ENCODE measurements around the gene MTA2. TPM values are rescaled to one million over a fixed set of nuclear protein-coding genes. Genes with fewer than 3 reads are reported as not detected.

Gene MTA2
- total RNA-seq, 1 donor from 2014 or later: 63.7 TPM

- H3K4me3 ChIP-seq (ENCODE audit: low read length in 3 of 3): no peak overlapping the region
- peak overlapping the region; percentile 83 for H3K27ac ChIP-seq (ENCODE audit: low read depth, low read length)
- H3K9me3 ChIP-seq (ENCODE audit: control insufficient read depth in 3 of 3, low read length in 3 of 3): no peaks in the 10 kb centered on the region
- H3K9ac ChIP-seq (ENCODE audit: low read depth in 1 of 3, low read length in 3 of 3): no peak overlapping the region
- no peaks in the 10 kb centered on the region for H3K27me3 ChIP-seq (ENCODE audit: control insufficient read depth in 3 of 3, insufficient read depth in 3 of 3, low read length in 3 of 3)
- H3K4me1 ChIP-seq (ENCODE audit: control insufficient read depth in 3 of 3, insufficient read depth in 3 of 3, low read length in 3 of 3): peaks cover 57 to 72% (median 65%) of the 10 kb centered on the region in 3 donors
- peaks cover 20 to 23% (median 22%) of the 10 kb centered on the region in 3 donors for H3K36me3 ChIP-seq (ENCODE audit: control insufficient read depth in 3 of 3, insufficient read depth in 3 of 3, low read length in 3 of 3)
Observed at GRCh38 chr11:62558669-62559068, 43.0 kb downstream of the MTA2 start.

DNA sequence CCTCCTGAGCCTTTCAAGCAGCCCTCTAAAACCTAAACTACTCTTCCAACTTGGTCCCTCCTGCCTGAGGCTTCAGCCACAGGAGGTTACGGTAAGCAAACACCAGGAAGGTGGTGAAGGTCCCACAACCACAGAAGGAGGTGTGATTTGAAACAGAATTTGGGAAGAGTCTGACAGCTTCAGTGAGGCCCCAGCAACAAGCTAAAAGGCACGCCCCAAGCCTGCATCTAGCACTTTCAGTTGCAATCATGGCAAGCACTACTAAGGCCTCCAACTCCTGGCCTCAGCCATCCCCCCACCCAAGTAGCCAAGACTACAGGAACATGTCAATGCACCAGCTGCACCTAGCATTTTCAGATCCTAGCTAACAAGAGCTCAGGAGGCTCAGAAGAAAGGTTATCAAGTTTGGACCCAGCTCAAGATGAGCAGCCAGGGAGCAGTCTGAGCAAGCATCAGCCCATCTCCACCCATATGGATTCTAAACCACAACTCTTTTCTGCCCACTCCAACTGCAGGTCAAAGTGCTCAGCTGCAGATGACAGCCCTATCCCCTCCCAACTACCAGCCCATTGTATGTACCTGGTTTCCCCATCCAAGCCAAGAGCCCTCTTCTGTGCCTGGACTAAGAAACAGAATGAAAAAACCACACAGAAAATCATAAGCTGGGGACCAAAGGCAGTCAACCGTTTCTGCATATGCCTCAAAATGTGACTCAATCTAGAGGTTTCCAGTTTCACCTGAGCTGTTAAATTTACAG lies 44.6 kb downstream of the MTA2 start:
- Histone ChIP-seq H3K4me1 (ENCODE audit: control insufficient read depth in 3 of 3, insufficient read depth in 3 of 3, low read length in 3 of 3) (peaks cover 73 to 86% (median 81%) of the 10 kb centered on the region in 3 donors), H3K9ac (ENCODE audit: low read depth in 1 of 3, low read length in 3 of 3) (peak overlapping the region; percentile 32 to 88 (median 48)), H3K27ac (ENCODE audit: low read depth, low read length) (peak overlapping the region; percentile 95), H3K4me3 (ENCODE audit: low read length in 3 of 3) (peak overlapping the region in 2 of 3 donors; percentile 30 to 58), H3K36me3 (ENCODE audit: control insufficient read depth in 3 of 3, insufficient read depth in 3 of 3, low read length in 3 of 3) (peaks cover 14 to 18% (median 17%) of the 10 kb centered on the region in 3 donors), H3K9me3 (ENCODE audit: control insufficient read depth in 3 of 3, low read length in 3 of 3) (no peaks in the 10 kb centered on the region), H3K27me3 (ENCODE audit: control insufficient read depth in 3 of 3, insufficient read depth in 3 of 3, low read length in 3 of 3) (no peaks in the 10 kb centered on the region)

- H3K4me1 ChIP-seq (ENCODE audit: control insufficient read depth in 3 of 3, insufficient read depth in 3 of 3, low read length in 3 of 3): peaks cover 80 to 91% (median 86%) of the 10 kb centered on the region in 3 donors
- H3K27ac ChIP-seq (ENCODE audit: low read depth, low read length): peak overlapping the region; percentile 95
- peak overlapping the region; percentile 61 to 88 (median 62) for H3K9ac ChIP-seq (ENCODE audit: low read depth in 1 of 3, low read length in 3 of 3)
- no peaks in the 10 kb centered on the region for H3K9me3 ChIP-seq (ENCODE audit: control insufficient read depth in 3 of 3, low read length in 3 of 3)
- H3K36me3 ChIP-seq (ENCODE audit: control insufficient read depth in 3 of 3, insufficient read depth in 3 of 3, low read length in 3 of 3): peaks cover 12 to 18% (median 17%) of the 10 kb centered on the region in 3 donors
- peak overlapping the region; percentile 30 to 58 (median 51) for H3K4me3 ChIP-seq (ENCODE audit: low read length in 3 of 3)
- no peaks in the 10 kb centered on the region for H3K27me3 ChIP-seq (ENCODE audit: control insufficient read depth in 3 of 3, insufficient read depth in 3 of 3, low read length in 3 of 3)
Observed at GRCh38 chr11:62556108-62556874, 45.4 kb downstream of the MTA2 start.

DNA sequence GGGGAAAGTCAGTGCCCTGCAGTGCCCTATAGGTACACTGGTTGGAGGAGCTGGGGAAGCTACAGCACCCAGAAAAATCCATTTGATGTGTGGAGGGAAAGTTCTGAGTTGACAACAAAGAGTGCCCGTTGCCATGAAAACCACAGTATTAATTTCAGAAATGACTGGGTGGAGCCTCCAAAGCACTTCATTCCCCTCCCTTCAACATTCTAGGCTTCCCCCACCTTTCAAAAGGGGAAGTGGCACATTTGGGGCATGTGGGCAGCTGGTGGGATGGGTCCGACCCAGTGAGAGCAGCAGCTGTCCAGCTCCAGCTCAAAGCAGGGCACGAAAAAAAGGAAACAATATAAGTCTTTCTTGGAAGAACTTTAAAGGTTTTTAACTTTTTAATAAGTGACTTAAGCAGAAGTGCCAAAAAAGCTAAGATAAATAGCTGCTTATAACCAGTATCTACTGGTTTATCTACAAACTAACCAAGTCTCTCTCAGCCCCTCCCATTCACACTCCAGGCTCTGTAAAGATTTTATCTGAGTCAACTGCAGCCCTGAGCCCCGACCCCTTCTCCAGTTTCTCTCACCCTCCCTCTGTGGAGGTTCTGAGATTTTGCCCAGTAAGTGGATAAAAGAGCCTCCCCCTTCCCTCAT lies 46.1 kb downstream of the MTA2 start:
- Histone ChIP-seq H3K27ac (ENCODE audit: low read depth, low read length) (peak overlapping the region; percentile 95), H3K36me3 (ENCODE audit: control insufficient read depth in 3 of 3, insufficient read depth in 3 of 3, low read length in 3 of 3) (peaks cover 12 to 18% (median 17%) of the 10 kb centered on the region in 3 donors), H3K4me1 (ENCODE audit: control insufficient read depth in 3 of 3, insufficient read depth in 3 of 3, low read length in 3 of 3) (peaks cover 79 to 91% (median 79%) of the 10 kb centered on the region in 3 donors), H3K9me3 (ENCODE audit: control insufficient read depth in 3 of 3, low read length in 3 of 3) (no peaks in the 10 kb centered on the region), H3K27me3 (ENCODE audit: control insufficient read depth in 3 of 3, insufficient read depth in 3 of 3, low read length in 3 of 3) (no peaks in the 10 kb centered on the region), H3K9ac (ENCODE audit: low read depth in 1 of 3, low read length in 3 of 3) (peak overlapping the region; percentile 61 to 88 (median 62)), H3K4me3 (ENCODE audit: low read length in 3 of 3) (peak overlapping the region in 2 of 3 donors; percentile 30 to 58)

DNA sequence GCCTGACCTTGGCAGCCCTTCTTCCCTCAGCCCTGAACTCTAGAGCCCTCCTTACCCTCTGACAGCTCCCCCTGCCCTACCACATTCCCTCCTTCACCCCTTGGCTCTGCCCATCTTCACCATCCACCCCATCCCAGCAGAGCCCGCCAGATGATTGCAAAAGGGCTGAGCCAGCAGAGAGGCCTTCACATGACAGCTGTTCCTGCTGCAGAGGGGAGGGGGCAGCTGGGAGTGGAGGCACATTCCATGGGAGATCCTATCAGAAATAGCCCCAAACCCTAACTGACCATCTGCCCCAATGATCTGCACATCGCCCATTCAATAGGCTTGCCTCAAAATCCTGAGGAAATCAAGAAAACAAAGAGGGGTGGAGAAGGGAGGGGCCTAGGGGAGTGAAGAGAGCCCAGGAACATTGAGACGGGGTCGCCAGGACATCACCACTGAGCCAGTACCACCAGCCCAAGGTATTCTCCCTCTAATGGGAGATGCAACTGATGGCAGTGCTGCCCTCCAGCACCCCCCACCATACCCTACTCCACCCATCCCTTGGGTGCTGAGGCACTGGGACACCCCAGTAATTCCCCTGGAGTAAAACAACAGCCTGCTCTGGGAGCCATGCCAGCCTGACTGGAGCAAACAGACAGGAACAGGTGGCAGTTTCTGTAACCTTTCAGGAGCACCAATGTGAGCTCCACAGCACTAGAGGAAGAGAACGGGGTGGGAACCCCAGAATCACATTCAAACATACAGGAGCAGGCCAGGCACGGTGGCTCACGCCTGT lies 47.1 kb downstream of the MTA2 start:
- peaks cover 69 to 89% (median 72%) of the 10 kb centered on the region in 3 donors for H3K4me1 ChIP-seq (ENCODE audit: control insufficient read depth in 3 of 3, insufficient read depth in 3 of 3, low read length in 3 of 3)
- H3K27me3 ChIP-seq (ENCODE audit: control insufficient read depth in 3 of 3, insufficient read depth in 3 of 3, low read length in 3 of 3): no peaks in the 10 kb centered on the region
- H3K9me3 ChIP-seq (ENCODE audit: control insufficient read depth in 3 of 3, low read length in 3 of 3): no peaks in the 10 kb centered on the region
- peak overlapping the region; percentile 62 to 88 (median 66) for H3K9ac ChIP-seq (ENCODE audit: low read depth in 1 of 3, low read length in 3 of 3)
- H3K4me3 ChIP-seq (ENCODE audit: low read length in 3 of 3): peak overlapping the region; percentile 30 to 52 (median 52)
- peaks cover 7 to 15% (median 12%) of the 10 kb centered on the region in 3 donors for H3K36me3 ChIP-seq (ENCODE audit: control insufficient read depth in 3 of 3, insufficient read depth in 3 of 3, low read length in 3 of 3)
- peak overlapping the region; percentile 95 for H3K27ac ChIP-seq (ENCODE audit: low read depth, low read length)

DNA sequence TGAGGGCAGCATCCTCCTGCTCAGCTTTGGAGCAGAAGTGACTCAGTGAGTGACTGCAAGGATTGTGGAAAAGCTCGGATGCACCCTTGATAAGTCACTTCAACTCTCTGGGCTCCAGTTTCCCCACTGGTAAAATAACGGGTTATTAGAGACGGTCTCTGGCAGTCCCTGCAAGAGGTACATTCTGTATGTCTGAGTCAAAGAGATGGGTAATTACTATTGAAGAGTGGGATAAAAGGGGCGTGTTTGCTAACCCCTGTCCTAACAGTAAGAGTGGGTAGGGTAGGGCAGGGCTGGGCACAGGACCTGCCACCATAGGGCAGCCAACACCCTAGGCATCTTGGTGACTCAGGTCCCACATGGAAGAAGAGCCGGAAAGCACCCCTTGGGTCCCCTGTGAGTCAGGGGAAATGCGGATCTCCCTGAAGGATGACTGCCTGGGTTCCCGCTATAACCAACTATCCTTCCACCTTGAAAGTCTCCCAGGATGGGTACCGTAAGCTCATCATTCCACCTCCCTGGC lies 47.8 kb downstream of the MTA2 start:
- Histone ChIP-seq H3K27ac (ENCODE audit: low read depth, low read length) (peak overlapping the region; percentile 95), H3K36me3 (ENCODE audit: control insufficient read depth in 3 of 3, insufficient read depth in 3 of 3, low read length in 3 of 3) (peaks cover under 1 to 10% (median 6%) of the 10 kb centered on the region in 3 donors), H3K9me3 (ENCODE audit: control insufficient read depth in 3 of 3, low read length in 3 of 3) (no peaks in the 10 kb centered on the region), H3K27me3 (ENCODE audit: control insufficient read depth in 3 of 3, insufficient read depth in 3 of 3, low read length in 3 of 3) (no peaks in the 10 kb centered on the region), H3K4me3 (ENCODE audit: low read length in 3 of 3) (peak overlapping the region; percentile 30 to 67 (median 52)), H3K4me1 (ENCODE audit: control insufficient read depth in 3 of 3, insufficient read depth in 3 of 3, low read length in 3 of 3) (peaks cover 66 to 84% (median 78%) of the 10 kb centered on the region in 3 donors), H3K9ac (ENCODE audit: low read depth in 1 of 3, low read length in 3 of 3) (peak overlapping the region; percentile 66 to 95 (median 88))

DNA sequence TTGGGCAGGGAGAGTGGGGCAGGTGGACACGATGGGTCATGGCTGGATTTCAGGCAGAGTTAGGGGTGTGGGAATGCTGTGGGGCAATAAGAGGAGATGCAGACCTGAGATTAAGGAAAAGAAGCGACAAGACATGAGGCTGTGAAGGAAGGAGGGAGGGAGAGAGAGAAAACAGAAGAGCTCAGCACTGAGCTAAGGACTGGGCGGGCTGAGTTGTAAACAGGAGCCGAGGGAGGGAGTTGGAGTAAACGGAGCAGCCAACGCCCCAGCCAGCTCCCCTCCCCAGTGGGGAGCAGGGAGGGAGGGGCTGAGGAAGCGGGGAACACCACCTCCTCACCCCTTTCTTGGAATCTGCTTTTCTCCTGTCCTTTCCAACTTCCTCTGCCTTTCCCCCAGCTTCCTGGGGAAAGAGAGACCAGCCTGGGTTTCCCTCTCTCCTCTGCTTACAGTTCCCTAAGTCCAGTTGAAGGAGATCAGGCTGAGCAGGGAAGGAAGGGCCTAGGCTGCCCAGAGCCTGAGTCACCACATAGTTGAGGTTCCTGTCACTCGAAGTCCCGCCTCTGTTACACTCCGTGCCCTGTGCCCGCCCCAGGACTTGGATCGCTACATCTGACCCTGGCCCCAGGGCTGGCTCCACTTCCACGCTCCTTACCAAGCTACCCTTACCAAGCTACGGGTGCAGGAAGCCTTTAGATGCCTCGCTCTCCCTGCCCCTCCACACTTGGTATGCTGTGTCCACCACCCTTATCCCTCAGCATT lies 48.4 kb downstream of the MTA2 start:
- H3K9me3 ChIP-seq (ENCODE audit: control insufficient read depth in 3 of 3, low read length in 3 of 3): no peaks in the 10 kb centered on the region
- peak overlapping the region; percentile 66 to 95 (median 88) for H3K9ac ChIP-seq (ENCODE audit: low read depth in 1 of 3, low read length in 3 of 3)
- no peaks in the 10 kb centered on the region for H3K27me3 ChIP-seq (ENCODE audit: control insufficient read depth in 3 of 3, insufficient read depth in 3 of 3, low read length in 3 of 3)
- H3K27ac ChIP-seq (ENCODE audit: low read depth, low read length): peak overlapping the region; percentile 95
- H3K4me3 ChIP-seq (ENCODE audit: low read length in 3 of 3): peak overlapping the region; percentile 30 to 67 (median 52)
- H3K4me1 ChIP-seq (ENCODE audit: control insufficient read depth in 3 of 3, insufficient read depth in 3 of 3, low read length in 3 of 3): peaks cover 72 to 90% (median 82%) of the 10 kb centered on the region in 3 donors
- H3K36me3 ChIP-seq (ENCODE audit: control insufficient read depth in 3 of 3, insufficient read depth in 3 of 3, low read length in 3 of 3): peaks cover 0 to 6% (median under 1%) of the 10 kb centered on the region in 3 donors

DNA sequence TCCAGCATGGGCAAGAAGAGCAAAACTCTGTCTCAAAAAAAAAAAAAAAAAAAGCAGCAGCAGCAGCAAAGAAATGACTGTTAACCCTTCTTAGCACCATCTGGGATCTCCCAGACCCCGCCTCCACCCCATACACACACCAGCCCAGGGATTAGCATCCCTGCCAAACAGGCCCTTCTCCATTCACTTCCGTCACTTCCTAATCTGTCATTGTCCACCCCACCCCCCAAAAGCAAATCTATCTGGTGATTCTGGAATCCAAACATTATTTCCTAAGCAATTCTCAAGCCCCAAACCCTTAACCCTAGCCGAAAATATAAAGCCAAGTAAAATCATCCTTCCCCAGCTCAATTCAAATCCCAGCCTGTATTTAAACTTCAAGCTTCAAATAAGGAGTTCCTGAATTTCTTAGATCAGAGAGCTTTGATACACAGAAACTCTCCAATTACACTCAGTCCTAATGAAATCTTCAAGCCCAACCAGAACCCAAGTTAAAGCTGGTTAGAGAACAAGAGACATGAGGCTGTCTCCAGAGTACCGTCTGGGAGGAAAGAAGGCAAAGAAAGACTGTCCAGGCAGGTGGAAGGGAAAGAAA lies 49.1 kb downstream of the MTA2 start:
- Histone ChIP-seq H3K9ac (ENCODE audit: low read depth in 1 of 3, low read length in 3 of 3) (peak overlapping the region; percentile 66 to 95 (median 88)), H3K4me1 (ENCODE audit: control insufficient read depth in 3 of 3, insufficient read depth in 3 of 3, low read length in 3 of 3) (peaks cover 78 to 92% (median 89%) of the 10 kb centered on the region in 3 donors), H3K27me3 (ENCODE audit: control insufficient read depth in 3 of 3, insufficient read depth in 3 of 3, low read length in 3 of 3) (no peaks in the 10 kb centered on the region), H3K27ac (ENCODE audit: low read depth, low read length) (peak overlapping the region; percentile 95), H3K4me3 (ENCODE audit: low read length in 3 of 3) (peak overlapping the region; percentile 30 to 67 (median 52)), H3K9me3 (ENCODE audit: control insufficient read depth in 3 of 3, low read length in 3 of 3) (no peaks in the 10 kb centered on the region), H3K36me3 (ENCODE audit: control insufficient read depth in 3 of 3, insufficient read depth in 3 of 3, low read length in 3 of 3) (peaks cover 0 to 4% (median 0%) of the 10 kb centered on the region in 3 donors)

Data from skeletal muscle tissue (tissue), 4 donors.